Measurements from ENCODE around the gene CDK1.
A peak's percentile ranks its signal among the peaks of the same experiment; 100 is the strongest.
"Not testable (repeated sequence)": the region's sequence is repeated elsewhere in the genome, so short reads cannot be mapped to it uniquely, and the experiment has no call there.

Gene CDK1

GRCh38 chr10:60821656-60822055, 43.4 kb downstream of the CDK1 start:
- FAIRE-seq (no peak), DNase-seq (ENCODE audit: insufficient read length, low spot score) (no peak)
- no peak for TF ChIP-seq POU2F2 (IDR thresholded peaks at IDR 0.05; ENCODE audit: low read depth, low read length)
- TF ChIP-seq PAX5 (IDR thresholded peaks at IDR 0.05; ENCODE audit: insufficient read depth, low read length, severe bottlenecking) = no peak
- no peak for TF ChIP-seq SPI1 (IDR thresholded peaks at IDR 0.05; ENCODE audit: low read depth, low read length)
- TF ChIP-seq POLR2A (IDR thresholded peaks at IDR 0.05; ENCODE audit: low read depth, low read length) = no peak

GRCh38 chr10:60822809-60823208, 44.5 kb downstream of the CDK1 start:
- no peak for TF ChIP-seq TAF1 (IDR thresholded peaks at IDR 0.05; ENCODE audit: low read depth, low read length)
- TF ChIP-seq POU2F2 (IDR thresholded peaks at IDR 0.05; ENCODE audit: low read depth, low read length) = no peak
- TF ChIP-seq PAX5 (IDR thresholded peaks at IDR 0.05; ENCODE audit: insufficient read depth, low read length, severe bottlenecking) = no peak
- no peak for TF ChIP-seq SPI1 (IDR thresholded peaks at IDR 0.05; ENCODE audit: low read depth, low read length)
- TF ChIP-seq POLR2AphosphoS5 (IDR thresholded peaks at IDR 0.05; ENCODE audit: low read depth, low read length) = no peak
- no peak for TF ChIP-seq POLR2A (IDR thresholded peaks at IDR 0.05; ENCODE audit: low read depth, low read length)
- DNase-seq (ENCODE audit: insufficient read length, low spot score) = no peak
- no peak for FAIRE-seq

GRCh38 chr10:60823324-60823723, 45.0 kb downstream of the CDK1 start:
- no peak for DNase-seq (ENCODE audit: insufficient read length, low spot score)
- FAIRE-seq = no peak
- TF ChIP-seq POLR2A (IDR thresholded peaks at IDR 0.05; ENCODE audit: low read depth, low read length) (no peak), SPI1 (IDR thresholded peaks at IDR 0.05; ENCODE audit: low read depth, low read length) (peak; percentile 74)

- DNase-seq (ENCODE audit: insufficient read length, low spot score) = no peak
- FAIRE-seq = no peak
- no peak for TF ChIP-seq POLR2AphosphoS5 (IDR thresholded peaks at IDR 0.05; ENCODE audit: low read depth, low read length)
- no peak for TF ChIP-seq SPI1 (IDR thresholded peaks at IDR 0.05; ENCODE audit: low read depth, low read length)
- no peak for TF ChIP-seq PAX5 (IDR thresholded peaks at IDR 0.05; ENCODE audit: insufficient read depth, low read length, severe bottlenecking)
- TF ChIP-seq TAF1 (IDR thresholded peaks at IDR 0.05; ENCODE audit: low read depth, low read length) = no peak
- no peak for TF ChIP-seq POU2F2 (IDR thresholded peaks at IDR 0.05; ENCODE audit: low read depth, low read length)
These were observed 47.2 kb downstream of the CDK1 start for GRCh38 chr10:60825520-60825919.

GRCh38 chr10:60827791-60828488, 49.7 kb downstream of the CDK1 start:
- no peak for DNase-seq (ENCODE audit: insufficient read length, low spot score)
- FAIRE-seq = no peak
- no peak for TF ChIP-seq TAF1 (IDR thresholded peaks at IDR 0.05; ENCODE audit: low read depth, low read length)
- TF ChIP-seq POLR2AphosphoS5 (IDR thresholded peaks at IDR 0.05; ENCODE audit: low read depth, low read length) = no peak

GRCh38 chr10:60828489-60828852, 50.2 kb downstream of the CDK1 start:
- TF ChIP-seq SPI1 (IDR thresholded peaks at IDR 0.05; ENCODE audit: low read depth, low read length) = no peak
- no peak for TF ChIP-seq TAF1 (IDR thresholded peaks at IDR 0.05; ENCODE audit: low read depth, low read length)
- TF ChIP-seq PAX5 (IDR thresholded peaks at IDR 0.05; ENCODE audit: insufficient read depth, low read length, severe bottlenecking) = no peak
- no peak for TF ChIP-seq POLR2AphosphoS5 (IDR thresholded peaks at IDR 0.05; ENCODE audit: low read depth, low read length)
- TF ChIP-seq POLR2A (IDR thresholded peaks at IDR 0.05; ENCODE audit: low read depth, low read length) = no peak
- no peak for TF ChIP-seq POU2F2 (IDR thresholded peaks at IDR 0.05; ENCODE audit: low read depth, low read length)
- FAIRE-seq = no peak
- no peak for DNase-seq (ENCODE audit: insufficient read length, low spot score)

- not testable (repeated sequence) for DNase-seq (ENCODE audit: insufficient read length, low spot score); FAIRE-seq
These were observed 53.9 kb downstream of the CDK1 start for GRCh38 chr10:60832136-60832535.

- TF ChIP-seq PAX5 (IDR thresholded peaks at IDR 0.05; ENCODE audit: insufficient read depth, low read length, severe bottlenecking) (no peak), POLR2AphosphoS5 (IDR thresholded peaks at IDR 0.05; ENCODE audit: low read depth, low read length) (no peak), TAF1 (IDR thresholded peaks at IDR 0.05; ENCODE audit: low read depth, low read length) (no peak), SPI1 (IDR thresholded peaks at IDR 0.05; ENCODE audit: low read depth, low read length) (no peak), POU2F2 (IDR thresholded peaks at IDR 0.05; ENCODE audit: low read depth, low read length) (no peak), POLR2A (IDR thresholded peaks at IDR 0.05; ENCODE audit: low read depth, low read length) (no peak)
- DNase-seq (ENCODE audit: insufficient read length, low spot score) (no peak), FAIRE-seq (no peak)
These were observed 56.1 kb downstream of the CDK1 start for GRCh38 chr10:60834401-60834800.

GRCh38 chr10:60835049-60835448, 56.8 kb downstream of the CDK1 start:
- no peak for DNase-seq (ENCODE audit: insufficient read length, low spot score)
- no peak for FAIRE-seq

GRCh38 chr10:60841227-60841626, 62.9 kb downstream of the CDK1 start:
- DNase-seq (ENCODE audit: insufficient read length, low spot score); FAIRE-seq: not testable (repeated sequence)

More at GRCh38 chr10:60835049-60835448, 56.8 kb downstream of the CDK1 start:
- TF ChIP-seq POU2F2 (IDR thresholded peaks at IDR 0.05; ENCODE audit: low read depth, low read length) (no peak), TAF1 (IDR thresholded peaks at IDR 0.05; ENCODE audit: low read depth, low read length) (no peak), PAX5 (IDR thresholded peaks at IDR 0.05; ENCODE audit: insufficient read depth, low read length, severe bottlenecking) (no peak), POLR2AphosphoS5 (IDR thresholded peaks at IDR 0.05; ENCODE audit: low read depth, low read length) (no peak), POLR2A (IDR thresholded peaks at IDR 0.05; ENCODE audit: low read depth, low read length) (no peak), SPI1 (IDR thresholded peaks at IDR 0.05; ENCODE audit: low read depth, low read length) (no peak)

- TF ChIP-seq PAX5 (IDR thresholded peaks at IDR 0.05; ENCODE audit: insufficient read depth, low read length, severe bottlenecking) (no peak), POLR2A (IDR thresholded peaks at IDR 0.05; ENCODE audit: low read depth, low read length) (no peak), SPI1 (IDR thresholded peaks at IDR 0.05; ENCODE audit: low read depth, low read length) (no peak), TAF1 (IDR thresholded peaks at IDR 0.05; ENCODE audit: low read depth, low read length) (no peak), POU2F2 (IDR thresholded peaks at IDR 0.05; ENCODE audit: low read depth, low read length) (no peak), POLR2AphosphoS5 (IDR thresholded peaks at IDR 0.05; ENCODE audit: low read depth, low read length) (no peak)
- FAIRE-seq (no peak), DNase-seq (ENCODE audit: insufficient read length, low spot score) (no peak)
These were observed 64.4 kb downstream of the CDK1 start for GRCh38 chr10:60842694-60843093.
